ENCODE measurements around the gene CD160.
"Not testable (repeated sequence)": the region's sequence is repeated elsewhere in the genome, so short reads cannot be mapped to it uniquely, and the experiment has no call there.

The CD160 gene

GRCh38 chr1:145758116-145758515, 38.8 kb downstream of the CD160 start:
- in situ Hi-C loops (cut with MboI; ENCODE audit: low sequenced_read_pairs) = no loop called here

DNA sequence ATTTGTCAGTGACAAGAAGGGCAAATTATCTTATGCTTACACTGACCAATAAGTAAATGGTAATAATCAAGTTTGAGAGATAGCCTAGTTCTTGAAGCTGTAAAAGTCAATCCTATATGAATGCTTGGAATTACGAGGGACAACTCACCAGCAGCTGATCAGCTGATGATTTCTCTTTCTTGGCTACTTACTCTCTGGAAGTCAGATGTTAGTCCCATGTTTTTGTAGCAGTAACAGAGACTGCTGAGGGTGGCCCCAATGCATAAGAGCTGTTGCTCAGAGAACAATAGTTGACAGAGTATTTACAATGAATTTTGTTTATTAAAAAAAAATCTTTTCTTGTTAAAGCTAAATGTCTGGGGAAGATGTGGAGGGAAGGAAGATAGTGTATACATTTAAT, 39.3 kb downstream of the CD160 start:
- in situ Hi-C loops (cut with MboI; ENCODE audit: low sequenced_read_pairs) = no loop called here

DNA sequence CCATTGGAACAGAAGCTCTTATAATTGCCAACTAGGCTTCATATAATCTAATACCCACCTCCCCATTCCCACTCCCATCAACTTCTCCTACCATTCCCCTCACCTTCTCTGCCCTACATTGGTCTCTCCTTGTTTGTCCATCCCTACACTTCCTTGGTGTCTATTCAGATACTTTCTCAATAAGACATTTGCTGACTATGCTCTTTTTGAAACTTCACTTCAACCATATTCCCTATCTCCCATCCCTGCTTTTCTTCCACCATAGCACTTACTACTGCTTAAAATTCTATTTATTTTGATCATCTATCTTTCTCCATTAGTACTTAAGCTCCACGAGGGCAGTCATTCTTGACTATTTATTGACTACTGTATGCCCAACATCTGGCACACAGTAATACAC, 40.4 kb downstream of the CD160 start:
- in situ Hi-C loops (cut with MboI; ENCODE audit: low sequenced_read_pairs) = no loop called here

DNA sequence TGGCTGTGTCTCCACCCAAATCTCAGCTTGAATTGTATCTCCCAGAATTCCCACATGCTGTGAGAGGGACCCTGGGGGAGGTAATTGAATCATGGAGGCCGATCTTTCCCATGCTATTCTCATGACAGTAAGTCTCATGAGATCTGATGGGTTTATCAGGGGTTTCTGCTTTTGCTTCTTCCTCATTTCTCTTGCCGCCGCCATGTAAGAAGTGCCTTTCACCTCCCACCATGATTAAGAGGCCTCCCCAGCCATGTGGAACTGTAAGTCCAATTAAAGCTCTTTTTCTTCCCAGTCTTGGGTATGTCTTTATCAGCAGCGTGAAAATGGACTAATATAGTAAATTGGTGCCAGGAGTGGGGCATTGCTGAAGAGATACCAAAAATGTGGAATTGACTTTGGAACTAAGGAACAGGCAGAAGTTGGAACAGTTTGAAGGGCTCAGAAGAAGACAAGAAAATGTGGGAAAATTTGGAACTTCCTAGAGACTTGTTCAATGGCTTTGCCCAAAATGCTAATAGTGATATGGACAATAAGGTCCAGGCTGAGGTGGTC, 41.2 kb downstream of the CD160 start:
- in situ Hi-C loops (cut with MboI; ENCODE audit: low sequenced_read_pairs) = not testable (repeated sequence)

- in situ Hi-C loops (cut with MboI; ENCODE audit: low sequenced_read_pairs) = not testable (repeated sequence)
Measured at GRCh38 chr1:145761498-145761897, 42.2 kb downstream of the CD160 start.

DNA sequence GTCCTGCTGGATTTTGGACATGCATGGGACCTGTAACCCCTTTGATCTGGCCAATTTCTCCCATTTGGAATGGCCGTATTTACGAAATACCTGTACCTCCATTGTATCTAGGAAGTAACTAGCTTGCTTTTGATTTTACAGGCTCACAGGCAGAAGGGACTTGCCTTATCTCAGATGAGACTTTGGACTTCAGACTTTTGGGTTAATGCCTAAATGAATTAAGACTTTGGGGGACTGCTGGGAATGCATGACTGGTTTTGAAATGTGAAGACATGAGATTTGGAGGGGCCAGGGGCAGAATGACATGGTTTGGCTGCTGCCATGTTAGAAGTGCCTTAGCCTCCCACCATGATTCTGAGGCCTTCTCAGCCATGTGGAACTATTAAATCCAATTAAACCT, 42.7 kb downstream of the CD160 start:
- in situ Hi-C loops (cut with MboI; ENCODE audit: low sequenced_read_pairs) = not testable (repeated sequence)

DNA sequence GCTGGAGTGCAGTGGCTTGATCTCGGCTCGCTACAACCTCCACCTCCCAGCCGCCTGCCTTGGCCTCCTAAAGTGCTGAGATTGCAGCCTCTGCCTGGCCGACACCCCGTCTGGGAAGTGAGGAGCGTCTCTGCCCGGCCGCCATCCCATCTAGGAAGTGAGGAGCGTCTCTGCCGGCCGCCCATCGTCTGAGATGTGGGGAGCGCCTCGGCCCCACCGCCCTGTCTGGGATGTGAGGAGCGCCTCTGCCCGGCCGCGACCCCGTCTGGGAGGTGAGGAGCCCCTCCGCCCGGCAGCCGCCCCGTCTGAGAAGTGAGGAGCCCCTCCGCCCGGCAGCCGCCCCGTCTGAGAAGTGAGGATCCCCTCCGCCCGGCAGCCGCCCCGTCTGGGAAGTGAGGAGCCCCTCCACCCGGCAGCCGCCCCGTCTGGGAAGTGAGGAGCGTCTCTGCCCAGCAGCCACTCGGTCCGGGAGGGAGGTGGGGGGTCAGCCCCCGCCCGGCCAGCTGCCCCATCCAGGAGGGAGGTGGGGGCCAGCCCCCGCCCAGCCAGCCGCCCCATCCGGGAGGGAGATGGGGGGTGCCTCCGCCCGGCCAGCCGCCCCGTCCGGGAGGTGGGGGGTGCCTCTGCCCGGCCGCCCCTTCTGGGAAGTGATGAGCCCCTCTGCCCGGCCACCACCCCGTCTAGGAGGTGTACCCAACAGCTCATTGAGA, 45.1 kb downstream of the CD160 start:
- in situ Hi-C loops (cut with MboI; ENCODE audit: low sequenced_read_pairs) = not testable (repeated sequence)

GRCh38 chr1:145765127-145765526, 45.8 kb downstream of the CD160 start:
- in situ Hi-C loops (cut with MboI; ENCODE audit: low sequenced_read_pairs) = not testable (repeated sequence)

GRCh38 chr1:145765585-145766360, 46.5 kb downstream of the CD160 start:
- in situ Hi-C loops (cut with MboI; ENCODE audit: low sequenced_read_pairs) = not testable (repeated sequence)

GRCh38 chr1:145766926-145767325, 47.6 kb downstream of the CD160 start:
- in situ Hi-C loops (cut with MboI; ENCODE audit: low sequenced_read_pairs) = not testable (repeated sequence)

DNA sequence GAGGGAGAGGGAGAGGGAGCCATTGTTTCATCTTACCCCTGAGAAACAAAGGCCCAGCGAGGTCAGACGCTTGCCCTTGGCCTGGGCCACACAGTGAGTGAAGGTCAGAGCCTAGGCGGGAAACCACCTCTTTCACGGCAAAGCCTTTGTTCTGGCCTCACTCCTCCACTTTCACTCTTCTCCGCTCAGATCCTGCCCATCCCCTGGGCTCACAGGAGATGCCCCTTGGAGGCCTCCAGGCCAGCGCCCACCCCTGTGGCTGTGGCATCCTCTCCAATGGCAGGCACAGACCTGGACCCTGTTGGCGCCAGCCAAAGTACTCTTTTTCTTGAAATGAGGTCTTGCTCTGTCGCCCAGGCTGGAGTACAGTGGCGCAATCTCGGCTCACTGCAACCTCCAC, 48.7 kb downstream of the CD160 start:
- in situ Hi-C loops (cut with MboI; ENCODE audit: low sequenced_read_pairs) = not testable (repeated sequence)

GRCh38 chr1:145771056-145771455, 51.8 kb downstream of the CD160 start:
- in situ Hi-C loops (cut with MboI; ENCODE audit: low sequenced_read_pairs) = no loop called here

GRCh38 chr1:145773423-145773822, 54.1 kb downstream of the CD160 start:
- in situ Hi-C loops (cut with MboI; ENCODE audit: low sequenced_read_pairs) = no loop called here

GRCh38 chr1:145777357-145778145, 58.3 kb downstream of the CD160 start:
- in situ Hi-C loops (cut with MboI; ENCODE audit: low sequenced_read_pairs) = no loop called here

DNA sequence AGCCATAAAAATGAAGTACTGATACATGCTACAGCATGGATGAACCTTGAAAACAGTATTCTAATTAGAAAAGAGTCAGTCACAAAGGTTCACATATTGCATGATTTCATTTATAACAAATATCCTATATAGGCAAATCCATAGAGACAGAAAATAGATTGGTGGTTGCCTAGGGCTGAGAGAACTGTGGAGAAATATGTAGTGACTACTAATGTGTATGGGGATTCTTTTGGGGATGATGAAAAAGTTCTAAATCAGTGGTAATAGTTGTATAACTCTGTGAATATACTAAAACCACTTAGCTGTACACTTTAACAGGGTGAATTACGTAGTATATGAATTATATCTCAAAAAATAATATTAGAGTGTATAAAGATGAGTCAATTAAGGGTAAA, 58.8 kb downstream of the CD160 start:
- in situ Hi-C loops (cut with MboI; ENCODE audit: low sequenced_read_pairs) = no loop called here

- in situ Hi-C loops (cut with MboI; ENCODE audit: low sequenced_read_pairs) = no loop called here
Measured at GRCh38 chr1:145782272-145783099, 63.2 kb downstream of the CD160 start.

DNA sequence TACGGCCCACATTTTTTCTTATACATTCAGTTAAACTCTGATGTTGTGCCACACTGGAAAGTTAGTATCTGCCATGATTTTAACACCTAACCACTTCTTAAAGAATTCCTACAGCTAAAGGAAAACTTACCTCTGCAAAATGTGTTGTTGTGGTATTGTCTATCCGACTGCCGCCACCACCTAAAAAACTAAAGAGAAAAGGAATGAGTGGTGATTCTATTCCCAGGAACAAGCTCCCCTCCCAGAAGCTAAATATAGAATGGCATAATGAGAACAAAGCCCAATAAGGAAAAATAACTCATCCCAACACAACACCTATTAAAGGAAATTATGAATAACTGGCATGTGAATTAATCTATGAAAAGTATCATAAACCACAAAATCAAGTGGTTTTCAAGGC, 65.1 kb downstream of the CD160 start:
- in situ Hi-C loops (cut with MboI; ENCODE audit: low sequenced_read_pairs) = no loop called here

DNA sequence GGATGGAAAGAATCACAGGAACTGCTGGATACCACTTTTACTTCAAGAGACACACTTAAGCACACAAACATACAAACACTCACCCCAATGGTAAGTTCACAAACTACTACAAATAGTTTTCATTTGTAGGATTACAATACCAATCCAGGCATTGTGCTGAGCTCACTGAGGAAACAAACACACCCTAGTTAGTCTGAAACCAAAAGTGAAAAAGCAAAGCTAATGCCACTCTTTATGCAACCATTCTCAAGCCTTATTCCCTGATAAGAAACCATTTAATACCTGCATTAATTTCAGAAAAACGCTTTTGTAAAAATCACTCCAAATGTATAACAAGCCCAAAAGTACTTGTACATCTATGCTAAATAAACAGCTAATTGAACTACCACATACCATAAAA, 66.2 kb downstream of the CD160 start:
- in situ Hi-C loops (cut with MboI; ENCODE audit: low sequenced_read_pairs) = no loop called here

GRCh38 chr1:145786271-145786670, 67.0 kb downstream of the CD160 start:
- in situ Hi-C loops (cut with MboI; ENCODE audit: low sequenced_read_pairs) = no loop called here

DNA sequence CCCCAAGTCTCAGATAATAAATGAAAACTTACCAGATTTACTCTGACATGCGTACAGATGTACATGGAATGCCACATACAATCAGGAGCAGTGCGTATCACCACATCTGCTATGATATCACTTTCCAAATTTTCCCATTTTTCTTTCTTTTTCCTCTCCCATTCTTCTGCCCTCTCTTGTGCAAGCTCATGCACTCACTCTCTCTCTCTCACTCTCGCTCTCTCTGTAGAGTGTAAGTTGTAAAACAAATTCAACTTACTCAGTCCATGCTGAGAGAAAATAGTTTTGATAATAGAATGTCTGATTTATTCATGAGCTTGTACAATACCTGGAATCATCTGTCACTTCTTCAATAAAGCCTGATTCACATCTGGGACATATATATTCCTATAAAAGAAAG, 69.3 kb downstream of the CD160 start:
- in situ Hi-C loops (cut with MboI; ENCODE audit: low sequenced_read_pairs) = no loop called here

Measured in HL-60/S4 treated with retinoic acid at 250 ng/mL for 4 days and 3 days (cell line).